A549 (cell line): ENCODE measurements around the gene ANXA8.
"Not testable (repeated sequence)": the region's sequence is repeated elsewhere in the genome, so short reads cannot be mapped to it uniquely, and the experiment has no call there.

Source experiments
- BCL3 ChIP-seq: fragments of >200 bp; sonication (Bioruptor Twin); formaldehyde crosslinking; IDR thresholded peaks from 3 replicates; pipeline ENCODE4 v1.6.1; 2016
- CBX2 ChIP-seq: fragments of 200-600 bp; sonication (generic); IDR thresholded peaks from 2 replicates; pipeline ENCODE4 v1.6.1; 2016; ENCODE audit warnings: low read depth, mild to moderate bottlenecking, borderline replicate concordance
- CTCF ChIP-seq: fragments of >200 bp; sonication (Bioruptor Twin); formaldehyde crosslinking; IDR thresholded peaks from 3 replicates; pipeline ENCODE4 v1.5.1; 2016
- NR3C1 ChIP-seq: fragments of >200 bp; sonication (Bioruptor Twin); formaldehyde crosslinking; IDR thresholded peaks from 3 replicates; pipeline ENCODE4 v1.6.1; 2017
- POLR2A ChIP-seq: IDR thresholded peaks from 2 replicates; pipeline ENCODE4 v1.6.1; 2012; ENCODE audit warnings: mild to moderate bottlenecking, low read length
- ZNF302 ChIP-seq: fragments of 250-450 bp; sonication (Bioruptor Pico); IDR thresholded peaks from 2 replicates; pipeline ENCODE4 v1.9.0; 2021; ENCODE audit warnings: inconsistent platforms, mild to moderate bottlenecking, moderate library complexity

DNA sequence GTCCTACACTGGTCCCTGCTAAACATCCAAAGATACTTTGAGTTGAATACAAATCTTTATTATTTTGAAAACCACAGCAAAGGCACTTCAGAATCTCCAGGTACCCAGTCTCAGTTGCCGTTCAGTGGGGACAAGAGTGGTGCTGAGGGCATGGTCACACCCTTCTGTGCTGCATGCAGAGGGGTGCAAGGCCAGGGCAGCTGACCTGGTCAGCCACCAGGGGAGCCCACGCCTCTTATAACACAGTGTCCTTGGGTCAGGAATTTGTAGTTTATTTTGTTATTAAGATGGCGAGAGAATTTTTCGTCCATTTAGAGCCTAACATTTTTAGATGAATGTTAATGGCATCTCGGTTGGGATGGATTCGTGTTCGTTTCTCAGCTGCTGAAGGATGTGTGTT is 16.0 kb downstream of the ANXA8 start:
- not testable (repeated sequence) for TF ChIP-seq CTCF; BCL3; NR3C1; ZNF302 (CRISPR knock-in tag); POLR2A; CBX2
